ENCODE results near the gene GPR153. TPM values are rescaled to one million over a fixed set of nuclear protein-coding genes. Genes with fewer than 3 reads are reported as not detected.
"Not testable (repeated sequence)": the region's sequence is repeated elsewhere in the genome, so short reads cannot be mapped to it uniquely, and the experiment has no call there.

Gene GPR153
- total RNA-seq: 1.4 and 1.6 TPM in 2 replicates

GRCh38 chr1:6260961-6261614, at the start of gene GPR153:
GPR153 (minus strand) TSS chr1:6261098; CDS start chr1:6254905, 6,193 bp downstream.
- H3K27ac Mint-ChIP-seq: no peak within 1 kb of the TSS
- peaks cover 12% of the 10 kb centered on the region for H3K27me3 Mint-ChIP-seq (ENCODE audit: insufficient read depth)
- H3K4me3 Mint-ChIP-seq: peak within 1 kb of the TSS; percentile 73
- peak; percentile 50 for DNase-seq (ENCODE audit: low spot score)
- H3K36me3 Mint-ChIP-seq (ENCODE audit: low read depth): no peaks in the 10 kb centered on the region
- intact Hi-C loops (cut with micrococcal nuclease): loop anchor here (1.0 to 5.0 kb wide), 3 partner anchors 14 to 201 kb away; partner anchors contain the start of gene ACOT7
- H3K4me1 Mint-ChIP-seq (ENCODE audit: low read depth): no peaks in the 10 kb centered on the region
- H3K9me3 Mint-ChIP-seq: no peaks in the 10 kb centered on the region

GRCh38 chr1:6310116-6310848, 49.4 kb upstream of the GPR153 start:
- Mint-ChIP-seq H3K4me3 (no peak overlapping the region), H3K27me3 (ENCODE audit: insufficient read depth) (no peaks in the 10 kb centered on the region), H3K4me1 (ENCODE audit: low read depth) (no peaks in the 10 kb centered on the region), H3K27ac (no peak overlapping the region), H3K36me3 (ENCODE audit: low read depth) (peaks cover 16% of the 10 kb centered on the region), H3K9me3 (peaks cover 13% of the 10 kb centered on the region)
- intact Hi-C loops (cut with micrococcal nuclease): no loop called here
- no peak for DNase-seq (ENCODE audit: low spot score)

- H3K4me3 Mint-ChIP-seq: no peak overlapping the region
- H3K27me3 Mint-ChIP-seq (ENCODE audit: insufficient read depth): no peaks in the 10 kb centered on the region
- intact Hi-C loops (cut with micrococcal nuclease): no loop called here
- peaks cover 16% of the 10 kb centered on the region for H3K36me3 Mint-ChIP-seq (ENCODE audit: low read depth)
- H3K4me1 Mint-ChIP-seq (ENCODE audit: low read depth): no peaks in the 10 kb centered on the region
- no peak for DNase-seq (ENCODE audit: low spot score)
- peaks cover 13% of the 10 kb centered on the region for H3K9me3 Mint-ChIP-seq
- H3K27ac Mint-ChIP-seq: no peak overlapping the region
These were observed 48.7 kb upstream of the GPR153 start for GRCh38 chr1:6309564-6309963.

- Mint-ChIP-seq H3K4me3 (no peak overlapping the region), H3K9me3 (peaks cover 13% of the 10 kb centered on the region), H3K4me1 (ENCODE audit: low read depth) (no peaks in the 10 kb centered on the region), H3K36me3 (ENCODE audit: low read depth) (peaks cover 16% of the 10 kb centered on the region), H3K27ac (no peak overlapping the region), H3K27me3 (ENCODE audit: insufficient read depth) (no peaks in the 10 kb centered on the region)
- intact Hi-C loops (cut with micrococcal nuclease): no loop called here
- no peak for DNase-seq (ENCODE audit: low spot score)
These were observed 47.6 kb upstream of the GPR153 start for GRCh38 chr1:6308449-6308848.

GRCh38 chr1:6307682-6308081, 46.8 kb upstream of the GPR153 start:
- H3K27me3 Mint-ChIP-seq (ENCODE audit: insufficient read depth); intact Hi-C loops (cut with micrococcal nuclease); H3K4me3 Mint-ChIP-seq; H3K27ac Mint-ChIP-seq; H3K4me1 Mint-ChIP-seq (ENCODE audit: low read depth); DNase-seq (ENCODE audit: low spot score): not testable (repeated sequence)
- H3K9me3 Mint-ChIP-seq: peaks cover 13% of the 10 kb centered on the region
- peaks cover 16% of the 10 kb centered on the region for H3K36me3 Mint-ChIP-seq (ENCODE audit: low read depth)

- H3K27me3 Mint-ChIP-seq (ENCODE audit: insufficient read depth): no peaks in the 10 kb centered on the region
- no peak for DNase-seq (ENCODE audit: low spot score)
- no peak overlapping the region for H3K4me3 Mint-ChIP-seq
- intact Hi-C loops (cut with micrococcal nuclease): no loop called here
- peaks cover 13% of the 10 kb centered on the region for H3K9me3 Mint-ChIP-seq
- no peaks in the 10 kb centered on the region for H3K4me1 Mint-ChIP-seq (ENCODE audit: low read depth)
- H3K36me3 Mint-ChIP-seq (ENCODE audit: low read depth): peaks cover 16% of the 10 kb centered on the region
- H3K27ac Mint-ChIP-seq: no peak overlapping the region
These were observed 46.2 kb upstream of the GPR153 start for GRCh38 chr1:6307099-6307498.

- DNase-seq (ENCODE audit: low spot score): no peak
- Mint-ChIP-seq H3K4me1 (ENCODE audit: low read depth) (no peaks in the 10 kb centered on the region), H3K9me3 (peaks cover 12% of the 10 kb centered on the region), H3K4me3 (no peak overlapping the region), H3K27me3 (ENCODE audit: insufficient read depth) (no peaks in the 10 kb centered on the region), H3K36me3 (ENCODE audit: low read depth) (peaks cover 11% of the 10 kb centered on the region), H3K27ac (no peak overlapping the region)
- intact Hi-C loops (cut with micrococcal nuclease): no loop called here
These were observed 42.6 kb upstream of the GPR153 start for GRCh38 chr1:6303397-6304012.

- Mint-ChIP-seq H3K9me3 (peaks cover 5% of the 10 kb centered on the region), H3K27ac (no peak overlapping the region), H3K4me3 (no peak overlapping the region), H3K4me1 (ENCODE audit: low read depth) (no peaks in the 10 kb centered on the region), H3K27me3 (ENCODE audit: insufficient read depth) (no peaks in the 10 kb centered on the region), H3K36me3 (ENCODE audit: low read depth) (peaks cover 11% of the 10 kb centered on the region)
- intact Hi-C loops (cut with micrococcal nuclease): no loop called here
- no peak for DNase-seq (ENCODE audit: low spot score)
These were observed 41.7 kb upstream of the GPR153 start for GRCh38 chr1:6302568-6302967.

GRCh38 chr1:6301526-6301925, 40.6 kb upstream of the GPR153 start:
- Mint-ChIP-seq H3K36me3 (ENCODE audit: low read depth) (peaks cover 3% of the 10 kb centered on the region), H3K27me3 (ENCODE audit: insufficient read depth) (no peaks in the 10 kb centered on the region), H3K4me1 (ENCODE audit: low read depth) (no peaks in the 10 kb centered on the region), H3K4me3 (no peak overlapping the region), H3K27ac (no peak overlapping the region), H3K9me3 (no peaks in the 10 kb centered on the region)
- no peak for DNase-seq (ENCODE audit: low spot score)
- intact Hi-C loops (cut with micrococcal nuclease): no loop called here

- DNase-seq (ENCODE audit: low spot score): no peak
- Mint-ChIP-seq H3K27ac (no peak overlapping the region), H3K4me1 (ENCODE audit: low read depth) (no peaks in the 10 kb centered on the region), H3K36me3 (ENCODE audit: low read depth) (peaks cover 3% of the 10 kb centered on the region), H3K4me3 (no peak overlapping the region), H3K27me3 (ENCODE audit: insufficient read depth) (no peaks in the 10 kb centered on the region), H3K9me3 (no peaks in the 10 kb centered on the region)
- intact Hi-C loops (cut with micrococcal nuclease): no loop called here
These were observed 39.6 kb upstream of the GPR153 start for GRCh38 chr1:6300342-6301048.

GRCh38 chr1:6299557-6300165, 38.8 kb upstream of the GPR153 start:
- Mint-ChIP-seq H3K4me1 (ENCODE audit: low read depth) (no peaks in the 10 kb centered on the region), H3K4me3 (no peak overlapping the region), H3K27ac (no peak overlapping the region), H3K27me3 (ENCODE audit: insufficient read depth) (no peaks in the 10 kb centered on the region), H3K36me3 (ENCODE audit: low read depth) (peaks cover 4% of the 10 kb centered on the region), H3K9me3 (no peaks in the 10 kb centered on the region)
- no peak for DNase-seq (ENCODE audit: low spot score)
- intact Hi-C loops (cut with micrococcal nuclease): no loop called here

GRCh38 chr1:6298940-6299465, 38.1 kb upstream of the GPR153 start:
- Mint-ChIP-seq H3K4me1 (ENCODE audit: low read depth) (no peaks in the 10 kb centered on the region), H3K4me3 (no peak overlapping the region), H3K9me3 (no peaks in the 10 kb centered on the region), H3K36me3 (ENCODE audit: low read depth) (peaks cover 5% of the 10 kb centered on the region), H3K27ac (no peak overlapping the region), H3K27me3 (ENCODE audit: insufficient read depth) (no peaks in the 10 kb centered on the region)
- DNase-seq (ENCODE audit: low spot score): no peak
- intact Hi-C loops (cut with micrococcal nuclease): no loop called here
